Mesendoderm (in vitro differentiated cells): ENCODE results near the gene CRYL1.

ENCODE experiments used
- DNase-seq: peaks from one replicate; pipeline ENCODE4 v3.0.0; 2013
- H2AK5ac ChIP-seq: 2 replicates; pipeline ENCODE4 v1.6.1; 2013; ENCODE audit warnings: low read length, inconsistent platforms
- H2BK120ac ChIP-seq: 2 replicates; pipeline ENCODE4 v1.6.1; 2013; ENCODE audit warnings: low read depth, mild to moderate bottlenecking, low read length, moderate library complexity, mixed read lengths
- H2BK15ac ChIP-seq: replicated peaks from 2 replicates; pipeline ENCODE4 v1.6.1; 2013; ENCODE audit warnings: low read depth, mild to moderate bottlenecking, moderate library complexity
- H2BK5ac ChIP-seq: 2 replicates; pipeline ENCODE4 v1.6.1; 2013; ENCODE audit warnings: low read length, inconsistent platforms
- H3K18ac ChIP-seq: 2 replicates; pipeline ENCODE4 v1.6.1; 2013; ENCODE audit warnings: mild to moderate bottlenecking, low read length, mixed read lengths
- H3K23ac ChIP-seq: one replicate; pipeline ENCODE4 v1.6.1; 2013; ENCODE audit warnings: low read length
- H3K27ac ChIP-seq: 2 replicates; pipeline ENCODE4 v1.5.1; 2013; ENCODE audit warnings: low read depth, mild to moderate bottlenecking, inconsistent platforms, low read length, moderate library complexity
- H3K27me3 ChIP-seq: 2 replicates; pipeline ENCODE4 v1.6.1; 2013; ENCODE audit warnings: low read length, control low read depth, mild to moderate bottlenecking, inconsistent platforms; ENCODE audit not compliant: insufficient read depth, poor library complexity
- H3K36me3 ChIP-seq: 2 replicates; pipeline ENCODE4 v1.6.1; 2013; ENCODE audit warnings: low read length, inconsistent platforms; ENCODE audit not compliant: control insufficient read depth, insufficient read depth
- H3K4ac ChIP-seq: one replicate; pipeline ENCODE4 v1.6.1; 2013; ENCODE audit warnings: low read depth, mild to moderate bottlenecking, low read length, moderate library complexity
- H3K4me1 ChIP-seq: 2 replicates; pipeline ENCODE4 v1.6.1; 2013; ENCODE audit warnings: low read depth, low read length, inconsistent platforms; ENCODE audit not compliant: control insufficient read depth
- H3K4me2 ChIP-seq: 2 replicates; pipeline ENCODE4 v1.6.1; 2013; ENCODE audit warnings: low read length
- H3K4me3 ChIP-seq: 2 replicates; pipeline ENCODE4 v1.5.1; 2013; ENCODE audit warnings: mild to moderate bottlenecking, low read length
- H3K56ac ChIP-seq: one replicate; pipeline ENCODE4 v1.6.1; 2013; ENCODE audit warnings: low read length
- H3K79me1 ChIP-seq: 2 replicates; pipeline ENCODE4 v1.6.1; 2013; ENCODE audit warnings: low read length, inconsistent platforms
- H3K79me2 ChIP-seq: 2 replicates; pipeline ENCODE4 v1.6.1; 2013; ENCODE audit warnings: mild to moderate bottlenecking, low read length; ENCODE audit not compliant: control insufficient read depth, insufficient read depth
- H3K9ac ChIP-seq: 2 replicates; pipeline ENCODE4 v1.6.1; 2013; ENCODE audit warnings: low read length, inconsistent platforms
- H4K5ac ChIP-seq: one replicate; pipeline ENCODE4 v1.6.1; 2013; ENCODE audit warnings: low read length
- H4K8ac ChIP-seq: one replicate; pipeline ENCODE4 v1.6.1; 2013; ENCODE audit warnings: low read depth, mild to moderate bottlenecking, control low read depth, low read length, moderate library complexity
- WGBS: extraction: QIAGEN DNeasy Blood & Tissue Kit; methylation state at CpG from one replicate; pipeline ENCODE4 v1.1.7; 2013; ENCODE audit warnings: low lambda C conversion rate, missing lambda C conversion rate; ENCODE audit not compliant: insufficient coverage; ENCODE audit errors: extremely low coverage; 5-methylcytosine and 5-hydroxymethylcytosine counted together

CRYL1 gene

GRCh38 chr13:20393273-20394168, 132.1 kb downstream of the CRYL1 start:
- Histone ChIP-seq H4K8ac (no peak overlapping the region), H2AK5ac (no peak overlapping the region), H3K27ac (no peak overlapping the region), H3K27me3 (no peaks in the 10 kb centered on the region), H3K4ac (no peak overlapping the region), H2BK120ac (no peak overlapping the region), H3K4me1 (no peaks in the 10 kb centered on the region), H3K4me2 (no peak overlapping the region), H4K5ac (no peak overlapping the region), H3K79me2 (no peaks in the 10 kb centered on the region), H3K36me3 (no peaks in the 10 kb centered on the region), H3K79me1 (no peaks in the 10 kb centered on the region), H3K18ac (no peak overlapping the region), H3K56ac (no peak overlapping the region), H3K9ac (no peak overlapping the region), H3K4me3 (no peak overlapping the region), H2BK5ac (no peak overlapping the region), H2BK15ac (no peak overlapping the region), H3K23ac (no peak overlapping the region)
- 100% methylated on average over 10 of the region's 10 CpGs for WGBS
- no peak for DNase-seq

DNA sequence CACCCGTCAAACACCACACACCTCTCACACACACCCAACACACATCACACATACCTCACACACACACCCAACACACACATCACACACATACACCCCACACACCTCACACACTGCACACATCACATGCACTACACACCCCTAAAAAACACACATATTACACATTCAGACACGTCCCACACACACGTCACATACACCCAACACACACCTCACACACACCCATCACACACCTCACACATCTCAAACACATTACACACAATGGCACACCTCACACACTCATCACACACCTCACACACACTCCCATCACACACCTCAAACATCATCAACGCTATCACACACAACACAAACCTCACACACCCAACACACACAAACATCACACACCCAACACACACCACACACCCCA, 133.1 kb downstream of the CRYL1 start:
- Histone ChIP-seq H3K4me2 (no peak overlapping the region), H3K79me1 (no peaks in the 10 kb centered on the region), H4K8ac (no peak overlapping the region), H3K79me2 (no peaks in the 10 kb centered on the region), H3K4ac (no peak overlapping the region), H3K18ac (no peak overlapping the region), H4K5ac (no peak overlapping the region), H3K27ac (no peak overlapping the region), H3K4me3 (no peak overlapping the region), H3K36me3 (no peaks in the 10 kb centered on the region), H3K56ac (no peak overlapping the region), H3K4me1 (no peaks in the 10 kb centered on the region), H2BK15ac (no peak overlapping the region), H2BK5ac (no peak overlapping the region), H3K23ac (no peak overlapping the region), H2BK120ac (no peak overlapping the region), H2AK5ac (no peak overlapping the region), H3K9ac (no peak overlapping the region), H3K27me3 (no peaks in the 10 kb centered on the region)
- 100% methylated on average over 4 of the region's 4 CpGs for WGBS
- DNase-seq = no peak

DNA sequence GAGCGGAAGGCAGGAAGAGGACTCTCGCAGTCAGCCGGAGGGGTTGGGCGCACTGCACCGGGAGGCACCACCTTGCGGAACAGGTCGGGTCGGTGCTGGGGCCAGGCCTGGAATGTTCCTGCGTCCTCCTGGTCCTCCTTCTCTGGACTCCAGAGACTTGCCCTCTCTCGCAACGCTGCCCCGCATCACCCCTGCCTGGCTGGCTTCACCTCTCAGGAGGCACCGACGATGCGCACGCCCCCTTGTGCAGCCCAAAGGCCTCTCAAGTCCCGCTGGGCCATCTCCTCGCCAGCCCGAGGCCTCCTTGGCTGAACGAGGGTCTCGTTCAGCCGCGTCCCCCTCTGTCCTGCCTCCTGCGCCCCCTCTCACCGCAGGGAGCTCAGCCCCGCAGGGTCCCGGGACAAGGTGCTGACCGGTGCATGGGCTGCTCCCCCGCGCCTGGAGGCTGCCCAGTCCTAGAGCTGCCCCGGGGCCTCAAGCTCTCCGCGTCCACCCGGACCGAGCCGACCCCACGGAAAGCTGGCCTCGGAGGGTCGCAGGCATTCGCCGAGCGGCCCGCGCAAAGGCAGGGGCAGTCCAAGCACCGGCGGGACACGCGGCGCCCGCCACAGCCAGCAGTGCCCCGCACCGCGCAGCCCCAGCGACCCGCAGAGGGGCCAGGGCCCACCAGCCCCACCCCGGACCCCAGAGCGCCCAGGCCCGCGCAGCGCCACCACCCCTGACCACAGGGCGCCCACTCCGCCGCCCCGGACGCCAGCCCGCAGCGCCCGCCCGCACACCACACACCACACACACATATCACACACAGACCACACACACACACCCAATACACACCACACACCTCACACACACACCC, 133.8 kb downstream of the CRYL1 start:
- Histone ChIP-seq H3K4me3 (no peak overlapping the region), H2BK5ac (no peak overlapping the region), H3K4me2 (no peak overlapping the region), H3K79me1 (no peaks in the 10 kb centered on the region), H3K18ac (no peak overlapping the region), H3K56ac (no peak overlapping the region), H3K79me2 (no peaks in the 10 kb centered on the region), H2AK5ac (no peak overlapping the region), H4K8ac (no peak overlapping the region), H2BK15ac (no peak overlapping the region), H3K4me1 (no peaks in the 10 kb centered on the region), H3K27me3 (no peaks in the 10 kb centered on the region), H2BK120ac (no peak overlapping the region), H3K4ac (no peak overlapping the region), H3K9ac (no peak overlapping the region), H3K23ac (no peak overlapping the region), H3K36me3 (no peaks in the 10 kb centered on the region), H3K27ac (no peak overlapping the region), H4K5ac (no peak overlapping the region)
- no CpG with 5 or more reads among the region's 69 CpGs for WGBS
- peak; percentile 40 for DNase-seq

DNA sequence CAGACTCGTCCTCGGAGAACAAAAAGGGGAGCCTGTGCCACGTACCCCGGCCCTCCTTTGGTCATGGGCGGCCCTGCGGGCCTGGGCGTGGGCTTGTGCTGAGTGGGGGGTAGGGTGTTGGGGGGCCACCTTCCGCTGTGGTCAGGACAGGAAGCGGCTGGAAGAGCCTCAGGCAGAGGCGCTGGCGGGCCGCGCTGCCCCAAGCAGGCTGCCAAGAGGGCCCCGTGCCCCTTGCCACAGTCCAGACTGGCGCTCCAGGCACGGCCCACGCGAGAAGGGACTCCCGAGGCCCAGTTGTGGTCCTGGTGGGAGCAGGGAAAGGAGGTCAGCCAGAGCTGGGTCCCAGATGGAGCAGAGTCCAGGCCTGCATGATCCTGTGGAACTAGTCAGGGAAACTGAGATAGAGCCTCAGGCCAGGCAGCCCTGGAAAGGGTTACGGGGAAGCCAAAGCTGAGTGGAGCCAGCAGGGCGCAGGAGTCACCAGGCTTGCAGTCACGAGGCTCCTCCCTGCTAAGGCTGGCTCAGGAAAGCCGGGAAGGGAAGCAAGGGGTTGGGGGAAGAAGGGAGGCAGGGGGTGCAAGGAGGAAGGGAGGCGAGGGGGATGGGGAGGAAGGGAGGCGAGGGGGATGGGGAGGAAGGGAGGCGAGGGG, 135.0 kb downstream of the CRYL1 start:
- Histone ChIP-seq H3K18ac (no peak overlapping the region), H2AK5ac (no peak overlapping the region), H3K36me3 (no peaks in the 10 kb centered on the region), H3K9ac (no peak overlapping the region), H3K27me3 (no peaks in the 10 kb centered on the region), H3K4me2 (no peak overlapping the region), H3K4me1 (no peaks in the 10 kb centered on the region), H2BK120ac (no peak overlapping the region), H2BK15ac (no peak overlapping the region), H2BK5ac (no peak overlapping the region), H3K79me1 (no peaks in the 10 kb centered on the region), H4K8ac (no peak overlapping the region), H4K5ac (no peak overlapping the region), H3K79me2 (no peaks in the 10 kb centered on the region), H3K56ac (no peak overlapping the region), H3K27ac (no peak overlapping the region), H3K23ac (no peak overlapping the region), H3K4ac (no peak overlapping the region), H3K4me3 (no peak overlapping the region)
- no peak for DNase-seq
- no CpG with 5 or more reads among the region's 26 CpGs for WGBS

DNA sequence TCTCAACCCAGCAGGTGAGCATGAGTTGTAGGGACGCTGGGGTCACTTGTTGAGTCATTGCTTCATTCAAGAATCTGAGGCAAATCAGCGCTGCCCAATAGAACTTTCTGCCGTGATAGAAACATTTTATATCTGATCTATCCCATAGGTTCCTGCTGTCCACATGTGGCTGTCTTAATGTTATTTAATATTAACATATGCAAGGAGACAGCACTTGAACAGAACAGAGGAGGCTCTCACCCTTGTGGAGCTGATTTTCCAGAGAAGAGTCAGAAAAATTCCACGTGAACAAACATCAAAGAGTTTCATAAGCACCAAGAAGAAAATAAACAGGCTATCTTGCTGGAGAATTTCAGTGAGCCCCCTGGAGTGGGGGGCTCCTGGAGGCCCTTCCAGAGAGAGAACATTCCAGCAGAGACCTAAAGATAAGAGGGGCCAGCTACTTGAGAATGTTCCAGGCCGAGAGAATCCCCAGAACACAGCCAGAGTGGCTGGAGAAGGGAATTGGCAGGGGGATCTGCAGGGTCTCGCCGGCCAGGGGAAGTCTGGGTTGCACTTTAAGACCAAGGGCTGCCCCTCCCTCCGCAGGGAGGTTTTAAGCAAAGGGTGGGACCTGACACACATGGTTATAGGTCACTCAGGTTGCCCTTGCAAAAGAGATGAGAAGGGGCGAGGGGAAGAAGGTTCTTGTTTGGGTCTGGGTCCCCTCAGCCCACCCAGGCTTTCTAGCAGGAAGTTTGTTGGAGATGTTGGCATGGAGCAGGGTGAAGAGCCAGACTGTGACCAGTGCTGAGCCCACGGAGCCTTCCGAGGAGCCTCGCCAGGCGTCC, 135.7 kb downstream of the CRYL1 start:
- Histone ChIP-seq H2BK5ac (no peak overlapping the region), H3K27me3 (no peaks in the 10 kb centered on the region), H4K8ac (no peak overlapping the region), H3K27ac (no peak overlapping the region), H3K56ac (no peak overlapping the region), H3K4me1 (no peaks in the 10 kb centered on the region), H3K9ac (no peak overlapping the region), H3K4ac (no peak overlapping the region), H2BK120ac (no peak overlapping the region), H4K5ac (no peak overlapping the region), H3K23ac (no peak overlapping the region), H3K79me1 (no peaks in the 10 kb centered on the region), H3K4me3 (no peak overlapping the region), H3K79me2 (no peaks in the 10 kb centered on the region), H2BK15ac (no peak overlapping the region), H3K18ac (no peak overlapping the region), H3K4me2 (no peak overlapping the region), H2AK5ac (no peak overlapping the region), H3K36me3 (no peaks in the 10 kb centered on the region)
- peak; percentile 35 for DNase-seq
- no CpG with 5 or more reads among the region's 13 CpGs for WGBS
